H1 (cell line): Measurements from ENCODE around the gene VIT. TPM values are rescaled to one million over a fixed set of nuclear protein-coding genes. Genes with fewer than 3 reads are reported as not detected.

ENCODE experiments used
- CREB1 ChIP-seq: IDR thresholded peaks from 2 replicates; pipeline ENCODE4 v1.6.1; 2012; ENCODE audit warnings: inconsistent platforms
- GTF2F1 ChIP-seq: IDR thresholded peaks from 2 replicates; pipeline ENCODE4 v1.6.1; 2012; ENCODE audit warnings: low read depth, low read length, improper control_type of control experiment, borderline replicate concordance
- PHF8 ChIP-seq: fragments of 200-600 bp; sonication (generic); conservative IDR thresholded peaks from 2 replicates; pipeline ENCODE4 v1.7.1; 2012; ENCODE audit warnings: low read depth, mild to moderate bottlenecking, inconsistent platforms, low read length, moderate library complexity
- RBBP5 ChIP-seq: IDR thresholded peaks from 2 replicates; pipeline ENCODE4 v1.7.1; 2012; ENCODE audit warnings: low read depth, mild to moderate bottlenecking, inconsistent platforms, low read length, moderate library complexity, borderline replicate concordance
- TCF12 ChIP-seq: IDR thresholded peaks from 2 replicates; pipeline ENCODE4 v1.6.1; 2011; ENCODE audit warnings: low read depth, mild to moderate bottlenecking, low read length
- polyA plus RNA-seq, 7 experiments: library from polyadenylated mRNA; depleted of rRNA in 3 of 7; stranded (reverse) in 5 of 7; unstranded in 2 of 7; fragments of >200 nt in 5 of 7; fragments of 200-250 nt in 2 of 7; gene quantifications; 1 replicate in 5 of 7; 2 replicates in 1 of 7; 4 replicates in 1 of 7; pipeline versions ENCODE4 v1.2.1 to v1.2.3, GENCODE V29; 2011 to 2013; ENCODE audit warnings: missing spikeins in 2 of 7, mixed read lengths in 2 of 7
- total RNA-seq: library from RNA; stranded (reverse); fragmentation: NEBNext Ultra II Directional; extraction: Animal tissue kit (Norgen Biotek cat#: 25700); gene quantifications from 2 replicates; pipeline ENCODE4 v1.2.1, GENCODE V29; 2021
- TF ChIP-seq, protein P1 (sequence below): IDR thresholded peaks from 2 replicates; pipeline ENCODE4 v1.6.1; 2011; ENCODE audit warnings: low read length, improper control_type of control experiment
- TF ChIP-seq, protein P2 (sequence below): fragments of 300-600 bp; sonication (generic); IDR thresholded peaks from 2 replicates; pipeline ENCODE4 v1.7.1; 2012; ENCODE audit warnings: low read length, moderate library complexity, mild to moderate bottlenecking, inconsistent platforms; ENCODE audit not compliant: insufficient replicate concordance

The VIT gene
- total and polyA plus RNA-seq, 2 of the 8 experiments (the other 6 are each of a cell fraction or from before 2014, with no cell fraction given): 0.03 TPM; not detected in 1

DNA sequence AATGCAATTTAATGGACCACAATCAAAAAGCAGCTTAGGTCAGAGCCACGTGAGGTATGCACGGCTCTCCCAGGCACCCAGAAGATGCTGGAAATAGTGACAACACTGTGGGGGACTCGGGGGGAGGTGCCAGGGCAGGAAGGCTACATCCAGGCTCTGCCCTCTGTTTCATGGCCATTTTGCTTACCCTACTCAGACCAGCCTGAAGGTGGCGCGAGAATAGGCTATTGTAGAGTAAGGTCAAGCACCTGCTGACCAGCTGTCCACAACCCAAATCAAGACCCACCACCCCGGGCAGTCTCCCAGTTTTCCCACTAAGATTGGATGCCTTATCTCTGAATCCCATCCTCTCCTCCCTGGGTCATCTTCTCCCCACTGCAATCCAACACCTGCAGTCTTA lies 115.7 kb downstream of the VIT start (continued):
- TF ChIP-seq TCF12 (peak; percentile 64; the same call in 1 of the 2 replicates), CREB1 (no peak), PHF8 (no peak), RBBP5 (no peak), GTF2F1 (no peak)
- TF ChIP-seq, protein P1, sequence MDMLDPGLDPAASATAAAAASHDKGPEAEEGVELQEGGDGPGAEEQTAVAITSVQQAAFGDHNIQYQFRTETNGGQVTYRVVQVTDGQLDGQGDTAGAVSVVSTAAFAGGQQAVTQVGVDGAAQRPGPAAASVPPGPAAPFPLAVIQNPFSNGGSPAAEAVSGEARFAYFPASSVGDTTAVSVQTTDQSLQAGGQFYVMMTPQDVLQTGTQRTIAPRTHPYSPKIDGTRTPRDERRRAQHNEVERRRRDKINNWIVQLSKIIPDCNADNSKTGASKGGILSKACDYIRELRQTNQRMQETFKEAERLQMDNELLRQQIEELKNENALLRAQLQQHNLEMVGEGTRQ: no peak
- TF ChIP-seq, protein P2, sequence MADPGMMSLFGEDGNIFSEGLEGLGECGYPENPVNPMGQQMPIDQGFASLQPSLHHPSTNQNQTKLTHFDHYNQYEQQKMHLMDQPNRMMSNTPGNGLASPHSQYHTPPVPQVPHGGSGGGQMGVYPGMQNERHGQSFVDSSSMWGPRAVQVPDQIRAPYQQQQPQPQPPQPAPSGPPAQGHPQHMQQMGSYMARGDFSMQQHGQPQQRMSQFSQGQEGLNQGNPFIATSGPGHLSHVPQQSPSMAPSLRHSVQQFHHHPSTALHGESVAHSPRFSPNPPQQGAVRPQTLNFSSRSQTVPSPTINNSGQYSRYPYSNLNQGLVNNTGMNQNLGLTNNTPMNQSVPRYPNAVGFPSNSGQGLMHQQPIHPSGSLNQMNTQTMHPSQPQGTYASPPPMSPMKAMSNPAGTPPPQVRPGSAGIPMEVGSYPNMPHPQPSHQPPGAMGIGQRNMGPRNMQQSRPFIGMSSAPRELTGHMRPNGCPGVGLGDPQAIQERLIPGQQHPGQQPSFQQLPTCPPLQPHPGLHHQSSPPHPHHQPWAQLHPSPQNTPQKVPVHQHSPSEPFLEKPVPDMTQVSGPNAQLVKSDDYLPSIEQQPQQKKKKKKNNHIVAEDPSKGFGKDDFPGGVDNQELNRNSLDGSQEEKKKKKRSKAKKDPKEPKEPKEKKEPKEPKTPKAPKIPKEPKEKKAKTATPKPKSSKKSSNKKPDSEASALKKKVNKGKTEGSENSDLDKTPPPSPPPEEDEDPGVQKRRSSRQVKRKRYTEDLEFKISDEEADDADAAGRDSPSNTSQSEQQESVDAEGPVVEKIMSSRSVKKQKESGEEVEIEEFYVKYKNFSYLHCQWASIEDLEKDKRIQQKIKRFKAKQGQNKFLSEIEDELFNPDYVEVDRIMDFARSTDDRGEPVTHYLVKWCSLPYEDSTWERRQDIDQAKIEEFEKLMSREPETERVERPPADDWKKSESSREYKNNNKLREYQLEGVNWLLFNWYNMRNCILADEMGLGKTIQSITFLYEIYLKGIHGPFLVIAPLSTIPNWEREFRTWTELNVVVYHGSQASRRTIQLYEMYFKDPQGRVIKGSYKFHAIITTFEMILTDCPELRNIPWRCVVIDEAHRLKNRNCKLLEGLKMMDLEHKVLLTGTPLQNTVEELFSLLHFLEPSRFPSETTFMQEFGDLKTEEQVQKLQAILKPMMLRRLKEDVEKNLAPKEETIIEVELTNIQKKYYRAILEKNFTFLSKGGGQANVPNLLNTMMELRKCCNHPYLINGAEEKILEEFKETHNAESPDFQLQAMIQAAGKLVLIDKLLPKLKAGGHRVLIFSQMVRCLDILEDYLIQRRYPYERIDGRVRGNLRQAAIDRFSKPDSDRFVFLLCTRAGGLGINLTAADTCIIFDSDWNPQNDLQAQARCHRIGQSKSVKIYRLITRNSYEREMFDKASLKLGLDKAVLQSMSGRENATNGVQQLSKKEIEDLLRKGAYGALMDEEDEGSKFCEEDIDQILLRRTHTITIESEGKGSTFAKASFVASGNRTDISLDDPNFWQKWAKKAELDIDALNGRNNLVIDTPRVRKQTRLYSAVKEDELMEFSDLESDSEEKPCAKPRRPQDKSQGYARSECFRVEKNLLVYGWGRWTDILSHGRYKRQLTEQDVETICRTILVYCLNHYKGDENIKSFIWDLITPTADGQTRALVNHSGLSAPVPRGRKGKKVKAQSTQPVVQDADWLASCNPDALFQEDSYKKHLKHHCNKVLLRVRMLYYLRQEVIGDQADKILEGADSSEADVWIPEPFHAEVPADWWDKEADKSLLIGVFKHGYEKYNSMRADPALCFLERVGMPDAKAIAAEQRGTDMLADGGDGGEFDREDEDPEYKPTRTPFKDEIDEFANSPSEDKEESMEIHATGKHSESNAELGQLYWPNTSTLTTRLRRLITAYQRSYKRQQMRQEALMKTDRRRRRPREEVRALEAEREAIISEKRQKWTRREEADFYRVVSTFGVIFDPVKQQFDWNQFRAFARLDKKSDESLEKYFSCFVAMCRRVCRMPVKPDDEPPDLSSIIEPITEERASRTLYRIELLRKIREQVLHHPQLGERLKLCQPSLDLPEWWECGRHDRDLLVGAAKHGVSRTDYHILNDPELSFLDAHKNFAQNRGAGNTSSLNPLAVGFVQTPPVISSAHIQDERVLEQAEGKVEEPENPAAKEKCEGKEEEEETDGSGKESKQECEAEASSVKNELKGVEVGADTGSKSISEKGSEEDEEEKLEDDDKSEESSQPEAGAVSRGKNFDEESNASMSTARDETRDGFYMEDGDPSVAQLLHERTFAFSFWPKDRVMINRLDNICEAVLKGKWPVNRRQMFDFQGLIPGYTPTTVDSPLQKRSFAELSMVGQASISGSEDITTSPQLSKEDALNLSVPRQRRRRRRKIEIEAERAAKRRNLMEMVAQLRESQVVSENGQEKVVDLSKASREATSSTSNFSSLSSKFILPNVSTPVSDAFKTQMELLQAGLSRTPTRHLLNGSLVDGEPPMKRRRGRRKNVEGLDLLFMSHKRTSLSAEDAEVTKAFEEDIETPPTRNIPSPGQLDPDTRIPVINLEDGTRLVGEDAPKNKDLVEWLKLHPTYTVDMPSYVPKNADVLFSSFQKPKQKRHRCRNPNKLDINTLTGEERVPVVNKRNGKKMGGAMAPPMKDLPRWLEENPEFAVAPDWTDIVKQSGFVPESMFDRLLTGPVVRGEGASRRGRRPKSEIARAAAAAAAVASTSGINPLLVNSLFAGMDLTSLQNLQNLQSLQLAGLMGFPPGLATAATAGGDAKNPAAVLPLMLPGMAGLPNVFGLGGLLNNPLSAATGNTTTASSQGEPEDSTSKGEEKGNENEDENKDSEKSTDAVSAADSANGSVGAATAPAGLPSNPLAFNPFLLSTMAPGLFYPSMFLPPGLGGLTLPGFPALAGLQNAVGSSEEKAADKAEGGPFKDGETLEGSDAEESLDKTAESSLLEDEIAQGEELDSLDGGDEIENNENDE: no peak
